Fibroblast of upper back skin (primary cell): ENCODE results near the gene CTXN2.

Experiments used
- DNase-seq: peaks from one replicate; pipeline ENCODE4 v3.0.0-alpha.2; 2013

The CTXN2 gene

DNA sequence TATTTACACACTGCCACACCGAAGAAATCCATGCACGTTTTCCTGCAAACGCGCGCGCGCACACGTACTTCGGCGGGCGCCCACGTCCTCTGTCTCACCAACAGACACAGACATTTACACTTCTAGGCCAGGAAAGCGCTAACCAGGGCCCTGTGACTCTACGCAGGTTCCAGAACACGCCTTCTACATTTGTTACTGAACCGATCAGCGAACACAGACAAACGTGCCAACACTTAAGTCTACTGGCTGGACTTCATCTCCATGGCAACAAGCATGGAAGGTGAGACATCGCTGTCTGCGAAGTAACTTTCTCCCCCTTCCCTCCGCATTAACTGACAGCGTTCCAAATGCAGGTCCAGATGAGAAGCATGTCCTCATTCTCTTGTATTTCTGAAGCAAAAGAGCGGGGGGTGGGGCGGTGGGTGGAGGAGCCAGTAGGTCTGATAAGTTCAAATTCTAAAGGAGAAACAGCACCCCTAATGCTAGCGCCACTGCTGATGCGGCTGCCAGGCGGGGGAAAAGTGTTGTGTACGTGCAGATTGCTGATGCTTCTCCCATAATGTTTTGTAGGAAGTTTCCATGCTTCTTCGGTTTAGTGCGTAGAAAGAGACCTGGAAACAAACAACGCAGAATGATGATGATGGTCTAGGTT, at the start of gene CTXN2:
TSS of gene CTXN2 (plus strand) at position 92 of the 652 bp plus-strand sequence. CDS start 9,636 bp downstream, outside the sequence.
- DNase-seq, result no peak

DNA sequence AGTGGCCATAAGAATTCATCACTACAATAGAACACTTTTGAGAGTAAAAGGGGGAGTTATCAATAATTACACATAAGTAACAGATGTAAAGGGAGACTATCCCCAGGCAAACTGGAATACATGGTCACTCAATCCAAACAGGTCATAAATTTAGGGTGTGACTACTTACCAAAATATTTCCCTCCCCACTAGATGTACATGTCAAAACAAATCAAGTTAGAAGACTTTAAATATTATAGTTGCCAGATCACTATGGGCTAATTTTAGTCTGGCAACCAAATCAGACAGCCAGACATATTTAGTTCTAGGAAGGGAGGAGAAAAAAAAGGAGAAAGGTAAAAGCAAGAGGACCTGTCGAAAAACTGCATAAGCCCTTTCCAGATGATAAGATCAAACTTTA, 47.6 kb upstream of the CTXN2 start:
- DNase-seq, result peak; percentile 56

DNA sequence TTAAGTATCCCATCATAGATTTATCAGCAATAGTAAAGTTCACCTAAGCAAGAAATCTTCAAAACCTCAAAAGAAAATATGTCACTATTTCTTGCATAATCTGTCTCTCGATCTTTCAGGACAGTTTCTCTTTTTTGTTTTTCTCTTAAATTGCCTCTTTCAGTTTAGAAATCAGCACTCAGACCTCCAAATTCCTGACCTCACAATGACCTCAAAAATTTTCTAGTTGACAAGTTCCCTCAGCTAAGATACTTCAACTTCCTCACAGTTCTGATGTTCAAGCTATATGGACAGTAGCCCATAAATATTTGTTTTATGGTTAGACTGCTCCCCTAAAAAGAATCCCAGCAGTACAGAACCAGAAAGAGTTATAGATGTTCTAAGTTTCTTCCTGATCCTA, 46.6 kb upstream of the CTXN2 start:
- peak; percentile 50 for DNase-seq

DNA sequence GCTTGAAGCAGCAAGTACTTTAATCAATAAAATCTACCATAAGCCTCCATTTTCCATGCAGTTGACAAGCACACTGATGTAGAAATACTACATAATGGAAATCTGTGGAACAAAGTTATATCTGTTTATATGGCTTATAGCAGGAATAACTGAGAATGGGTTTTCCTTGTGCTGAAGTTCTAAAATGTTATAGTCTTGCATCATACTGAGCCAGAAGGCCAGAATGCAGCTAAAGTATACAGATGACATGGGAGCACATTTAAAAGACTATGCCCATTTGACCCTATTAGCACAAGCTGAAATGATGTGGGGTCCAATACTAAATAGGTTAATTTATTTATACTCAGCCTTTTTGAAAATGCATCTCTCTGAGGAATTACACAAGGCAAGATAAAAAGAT, 45.5 kb upstream of the CTXN2 start:
- peak; percentile 17 for DNase-seq

DNA sequence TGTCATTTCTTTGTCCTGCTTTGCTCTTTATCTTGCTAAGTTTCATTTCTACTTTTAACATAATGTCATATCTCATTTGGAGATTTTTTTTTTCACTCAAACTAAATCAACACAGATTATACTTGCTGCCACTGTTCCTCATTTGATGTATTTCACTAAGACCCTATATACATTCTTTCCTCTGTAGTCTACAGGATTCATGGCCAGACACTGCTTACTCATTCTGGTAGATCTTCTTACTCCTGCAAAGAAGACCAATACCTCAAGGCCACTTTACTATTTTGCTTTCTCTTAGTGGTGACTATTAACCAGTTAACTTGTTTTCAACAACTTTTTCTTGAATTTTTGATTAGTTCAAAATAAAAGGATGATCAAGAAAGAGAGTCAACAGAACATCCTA, 44.1 kb upstream of the CTXN2 start:
- DNase-seq, result peak; percentile 14

DNA sequence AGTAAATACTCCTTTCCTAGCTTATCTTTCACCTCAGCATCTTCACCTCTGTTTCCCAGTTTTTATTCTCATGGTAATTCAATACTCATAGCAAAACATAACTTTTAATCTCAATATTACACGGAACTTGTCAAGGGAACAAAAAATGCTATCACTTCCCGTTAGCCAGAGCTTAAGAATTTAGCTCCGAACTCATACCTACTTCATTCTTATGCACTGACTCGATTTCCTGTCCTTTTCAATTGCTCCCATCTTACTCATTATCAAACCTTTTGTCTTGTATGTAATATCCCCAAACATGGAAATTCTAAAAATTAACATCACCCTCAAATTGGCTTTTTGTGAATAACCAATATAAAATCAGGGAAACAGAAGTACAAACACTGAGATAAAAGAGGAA, 41.6 kb upstream of the CTXN2 start:
- DNase-seq, result peak; percentile 80

DNA sequence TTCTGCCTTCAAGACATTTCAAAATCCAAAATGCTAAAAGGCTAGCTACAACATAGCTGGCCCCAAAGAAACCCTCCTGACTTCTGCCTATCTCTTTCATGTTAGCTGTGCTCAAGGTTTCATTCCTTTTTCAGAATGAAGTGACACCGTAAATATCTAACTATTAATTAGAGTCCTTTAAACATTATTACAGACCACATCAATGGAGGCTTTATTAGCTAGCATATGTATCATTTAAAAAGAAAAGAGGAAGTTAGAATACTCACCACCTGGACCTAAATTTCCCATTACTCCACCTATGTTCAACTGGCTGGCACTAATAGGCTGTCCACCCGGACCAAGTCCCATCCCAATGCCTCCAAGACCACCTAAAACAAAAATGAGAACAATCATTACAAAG, 37.9 kb upstream of the CTXN2 start:
- no peak for DNase-seq

DNA sequence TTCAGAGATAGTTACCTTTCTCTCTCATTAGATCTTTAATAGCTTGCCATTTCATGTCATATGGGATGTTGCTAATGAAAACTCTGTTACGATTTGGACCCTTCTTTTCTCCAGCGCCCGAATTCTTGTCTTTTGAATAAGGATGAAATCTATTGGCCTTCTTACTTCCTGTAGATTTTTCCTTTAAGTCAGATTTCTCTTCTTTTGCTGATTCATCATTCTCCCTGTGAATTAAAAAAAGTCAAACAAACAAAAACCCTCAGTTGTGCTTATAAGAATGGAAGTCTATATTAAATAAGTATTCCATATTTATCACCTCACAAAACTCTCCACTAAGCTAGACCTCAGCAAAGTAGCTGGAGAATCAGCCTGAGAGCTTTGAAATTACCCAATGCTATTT, 22.8 kb upstream of the CTXN2 start:
- DNase-seq, result no peak

DNA sequence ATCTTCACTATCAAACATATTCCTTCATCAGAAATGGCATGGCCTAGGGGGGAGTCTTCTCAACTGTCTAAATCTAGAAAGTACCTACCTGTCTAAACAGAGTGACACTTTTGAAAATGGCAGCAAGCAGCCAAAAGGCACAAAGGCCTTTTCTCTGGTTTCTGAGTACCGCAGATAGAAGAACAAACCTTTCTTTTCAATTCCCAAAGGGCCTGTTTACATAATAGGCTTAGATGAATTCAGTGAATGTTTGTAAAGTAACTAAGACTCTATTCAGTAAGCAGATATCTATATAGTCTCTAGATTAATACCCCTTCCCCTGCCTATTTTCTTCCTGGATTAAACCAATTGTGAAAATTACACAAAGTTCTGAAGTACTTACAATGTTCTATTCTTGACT, 20.5 kb upstream of the CTXN2 start:
- no peak for DNase-seq

DNA sequence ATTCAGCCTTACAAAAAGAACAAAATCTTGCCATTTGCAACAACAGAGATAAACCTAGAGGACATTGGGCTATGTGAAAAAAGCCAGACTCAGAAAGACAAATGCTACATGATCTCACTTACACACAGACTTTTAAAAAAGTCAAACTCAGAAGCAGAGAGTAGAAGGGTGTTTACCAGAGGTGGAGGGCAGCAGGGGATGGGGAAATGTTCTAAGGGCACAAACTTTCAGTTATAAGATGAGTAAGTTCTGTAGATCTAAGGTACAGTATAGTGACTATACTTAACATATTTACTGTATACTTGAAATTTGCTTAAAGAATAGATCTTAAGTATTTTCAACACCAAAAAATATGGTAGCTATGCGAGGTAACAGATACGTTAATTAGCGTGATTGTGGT, 16.3 kb upstream of the CTXN2 start:
- DNase-seq, result no peak

DNA sequence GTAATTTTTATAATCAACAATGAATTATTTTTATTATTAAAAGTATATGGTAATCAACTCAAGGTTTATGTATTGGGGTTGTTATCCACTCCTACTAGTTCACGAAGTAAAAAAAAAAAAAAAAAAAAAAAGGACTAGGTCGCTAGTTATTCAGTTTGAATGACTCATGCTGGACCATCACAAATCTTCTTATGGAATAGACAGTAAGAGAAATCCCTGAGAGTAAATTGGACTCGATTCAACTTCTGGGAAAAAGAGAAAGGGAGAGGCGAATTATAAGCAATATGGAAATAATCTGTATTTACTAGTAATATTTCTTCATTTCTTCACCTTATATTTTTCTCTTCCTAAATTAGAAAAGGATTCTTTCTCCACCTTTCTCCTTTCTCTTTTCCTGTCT, 15.4 kb upstream of the CTXN2 start:
- DNase-seq, result peak; percentile 66

DNA sequence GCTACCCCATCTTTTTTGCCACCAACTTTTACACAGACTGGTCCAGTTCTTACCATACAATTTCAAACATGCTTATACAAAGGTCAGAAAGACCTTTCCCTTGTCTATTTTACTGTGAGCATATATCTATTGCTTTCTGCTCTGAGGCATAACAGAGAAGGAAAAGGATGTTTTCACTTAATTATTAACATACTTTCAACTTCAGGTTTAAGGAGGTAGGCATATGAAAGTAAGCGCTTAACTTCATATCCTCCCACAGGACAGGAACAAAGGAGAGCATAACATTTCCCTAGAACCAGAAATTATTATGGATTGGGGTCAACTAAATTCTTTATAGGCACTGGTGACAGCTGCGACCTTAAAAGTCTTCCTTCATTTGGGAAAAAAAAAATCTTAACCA, 14.5 kb upstream of the CTXN2 start:
- DNase-seq, result no peak

DNA sequence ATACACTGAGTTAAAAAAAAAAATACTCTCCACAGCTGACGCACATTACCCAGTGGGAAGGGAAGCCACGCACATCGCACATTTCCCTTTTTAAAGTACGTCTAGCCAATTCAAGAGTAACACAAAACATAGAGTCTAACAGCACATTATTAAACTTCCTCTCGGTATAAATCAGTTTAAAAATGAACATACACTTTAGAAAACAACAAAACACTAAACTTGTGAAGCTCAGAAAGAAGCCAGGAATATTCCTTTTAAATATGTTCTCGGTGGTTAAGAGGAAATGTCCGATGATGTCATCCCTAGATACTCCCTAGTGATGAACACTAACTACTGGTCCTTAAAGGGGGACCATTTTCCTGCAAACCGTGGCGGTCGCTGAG, 14.1 kb upstream of the CTXN2 start:
- DNase-seq, result peak; percentile 37

DNA sequence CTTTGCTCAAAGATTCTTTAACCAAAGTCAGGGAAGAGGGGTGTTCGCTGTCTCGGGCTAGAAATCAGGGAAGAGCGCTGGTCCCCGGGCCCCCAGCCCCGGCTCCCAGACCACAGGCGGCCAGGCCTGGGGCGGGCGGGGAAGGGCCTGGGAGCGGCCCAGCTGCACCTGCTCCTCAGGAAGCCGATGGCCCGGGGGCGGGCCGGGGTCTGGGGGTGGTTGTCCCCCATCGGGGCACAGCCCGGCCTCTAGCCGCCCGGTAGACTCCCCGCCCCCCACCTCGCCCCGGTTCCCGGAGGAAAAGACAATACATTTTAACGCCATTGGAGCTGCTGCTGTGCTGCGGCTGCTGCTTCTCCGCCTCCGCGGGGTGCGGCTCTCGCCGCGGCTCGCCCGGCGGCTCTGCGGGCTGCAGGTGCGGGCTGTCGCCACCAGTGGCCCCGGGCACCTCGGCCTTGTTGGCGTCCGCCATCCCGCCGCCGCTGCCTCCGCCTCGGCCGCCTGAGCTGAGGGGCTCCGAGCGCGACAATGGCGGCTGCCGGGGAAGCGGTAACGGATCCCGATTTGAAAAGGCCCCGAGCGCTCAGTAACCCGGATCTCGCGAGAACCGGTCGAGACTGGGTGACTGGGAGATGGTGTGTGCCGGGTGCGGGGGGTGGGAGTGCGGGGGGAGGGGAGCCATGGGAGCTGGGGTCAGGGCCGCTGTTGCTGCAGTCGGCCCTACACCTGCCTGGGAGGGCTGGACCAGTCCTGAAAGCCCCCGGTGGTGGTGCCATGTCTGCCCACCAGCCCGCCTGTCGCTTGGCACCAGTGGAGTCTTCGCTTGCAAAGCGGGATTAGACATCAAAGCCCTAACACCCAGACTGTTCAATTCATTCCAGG, 13.5 kb upstream of the CTXN2 start, which contains the start of gene MYEF2:
TSS of gene MYEF2 (minus strand) at position 530 of the 882 bp plus-strand sequence. CDS start at position 472, 58 bp downstream.
- DNase-seq, result peak; percentile 68

DNA sequence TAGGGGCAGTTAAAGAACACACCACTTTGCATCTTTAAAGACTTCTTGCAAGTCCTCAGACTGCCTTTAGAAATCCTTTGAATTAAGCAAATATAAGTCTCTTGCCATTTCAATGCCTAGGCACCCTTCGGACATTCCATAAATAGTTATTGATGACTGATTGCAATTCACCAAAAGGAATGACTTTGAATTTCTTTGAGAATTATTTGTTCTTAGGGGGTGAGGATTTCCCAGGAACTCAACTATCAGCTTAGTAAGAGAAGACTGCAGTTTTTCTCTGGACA, 12.9 kb upstream of the CTXN2 start:
- DNase-seq, result no peak

DNA sequence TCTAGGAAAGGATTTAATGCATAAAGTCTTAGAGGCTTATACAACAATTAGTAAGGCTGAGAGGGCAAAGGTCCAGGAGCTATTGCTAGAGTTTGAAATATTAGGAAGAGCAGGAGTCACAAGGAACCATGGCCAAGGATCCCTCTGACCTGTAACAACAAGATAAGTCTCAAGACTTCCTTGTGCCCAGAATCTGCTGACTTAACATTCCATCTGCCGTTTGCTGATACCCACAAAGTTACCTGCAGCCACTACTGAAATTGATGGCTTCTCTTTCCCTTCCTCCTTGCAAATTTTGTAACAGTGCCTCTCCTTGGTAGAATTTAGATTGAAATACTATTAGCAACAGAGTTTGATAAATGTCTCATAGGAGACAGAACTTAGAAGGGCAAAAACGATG, 8.7 kb upstream of the CTXN2 start:
- no peak for DNase-seq

DNA sequence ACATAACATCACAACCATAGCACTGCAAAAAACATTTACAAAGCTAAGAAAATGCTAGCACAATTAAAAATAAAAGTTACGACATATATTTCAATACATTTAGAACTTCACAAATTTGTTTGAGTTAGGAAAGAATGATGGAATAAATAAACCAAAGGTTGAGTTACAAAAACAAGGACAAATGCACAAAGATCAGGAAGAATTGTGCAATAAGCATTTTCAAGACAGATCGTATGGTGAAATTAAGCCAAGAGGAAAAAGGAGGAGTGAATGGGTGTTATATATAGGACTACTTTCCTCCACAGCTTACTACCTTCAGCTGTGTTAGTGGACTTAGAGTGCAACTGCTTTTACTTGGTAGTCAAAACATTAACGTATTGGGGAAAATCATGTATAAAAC, 5.9 kb upstream of the CTXN2 start:
- DNase-seq, result no peak

DNA sequence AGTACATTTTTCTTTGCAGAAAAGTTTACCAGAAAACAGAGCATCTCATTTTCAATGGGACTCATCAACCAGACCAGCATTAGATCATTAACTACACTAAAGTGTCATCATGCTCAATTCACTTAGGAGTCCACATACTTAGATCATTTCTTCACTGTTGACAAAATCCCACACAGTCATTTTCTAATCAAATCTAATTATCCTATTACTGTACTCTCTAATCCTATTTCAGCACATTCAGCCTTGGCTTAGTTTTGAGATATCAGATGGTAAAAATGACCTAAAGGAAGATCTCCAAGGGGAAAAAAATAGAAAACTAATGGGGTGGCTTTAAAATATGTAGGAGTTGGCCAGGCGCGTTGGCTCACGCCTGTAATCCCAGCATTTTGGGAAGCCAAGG, 5.2 kb upstream of the CTXN2 start:
- DNase-seq, result no peak

DNA sequence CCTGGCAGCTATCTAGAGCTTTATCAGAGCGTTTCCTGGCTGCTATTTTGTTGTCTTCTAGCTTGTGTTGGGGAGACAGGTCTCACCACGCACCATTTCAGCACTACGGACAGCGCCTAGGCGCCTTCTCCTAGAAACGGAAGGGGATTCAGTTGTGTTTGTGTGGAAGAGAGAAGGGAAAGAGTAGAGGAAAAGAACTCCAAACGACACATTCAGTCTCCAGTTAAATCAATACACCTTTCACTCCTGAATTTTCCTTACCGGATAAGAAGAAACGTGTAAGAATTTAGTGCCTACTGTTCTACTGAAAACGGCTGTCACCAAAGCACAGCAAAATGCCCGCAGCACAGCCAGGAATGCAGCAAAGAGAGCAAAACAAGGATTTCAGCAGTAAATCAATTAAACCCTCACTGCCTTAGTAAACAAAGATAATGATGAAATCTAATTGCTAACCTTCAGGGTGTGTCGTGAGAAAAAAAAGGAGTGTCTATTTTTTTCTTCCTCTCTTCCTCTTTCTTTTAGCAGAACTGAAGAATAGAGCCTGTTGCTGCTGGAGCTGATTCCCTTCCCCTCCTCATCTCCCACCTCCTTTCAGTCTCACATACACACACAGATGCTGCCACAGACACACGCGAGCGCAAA, 412 bp upstream of the CTXN2 start:
- peak; percentile 75 for DNase-seq

DNA sequence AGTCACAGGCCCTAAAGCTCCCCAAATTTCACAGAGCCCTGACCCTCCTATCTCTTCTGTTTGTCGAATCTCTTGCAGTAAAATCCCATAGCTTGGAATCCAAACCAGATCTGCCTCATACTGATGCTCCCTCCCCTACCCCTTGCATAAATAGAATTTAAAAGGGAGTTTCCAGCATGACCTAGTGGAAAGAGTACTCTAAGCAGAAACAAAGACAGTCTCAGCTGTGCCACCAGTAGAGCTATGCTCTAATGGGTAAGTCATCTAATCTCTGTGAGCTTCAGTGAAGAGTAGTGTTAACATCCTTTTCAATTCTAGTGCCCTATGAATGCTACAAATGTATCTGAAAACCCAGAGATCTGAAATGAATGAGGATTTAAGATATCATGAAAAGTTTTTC, 10.6 kb downstream of the CTXN2 start:
- no peak for DNase-seq

DNA sequence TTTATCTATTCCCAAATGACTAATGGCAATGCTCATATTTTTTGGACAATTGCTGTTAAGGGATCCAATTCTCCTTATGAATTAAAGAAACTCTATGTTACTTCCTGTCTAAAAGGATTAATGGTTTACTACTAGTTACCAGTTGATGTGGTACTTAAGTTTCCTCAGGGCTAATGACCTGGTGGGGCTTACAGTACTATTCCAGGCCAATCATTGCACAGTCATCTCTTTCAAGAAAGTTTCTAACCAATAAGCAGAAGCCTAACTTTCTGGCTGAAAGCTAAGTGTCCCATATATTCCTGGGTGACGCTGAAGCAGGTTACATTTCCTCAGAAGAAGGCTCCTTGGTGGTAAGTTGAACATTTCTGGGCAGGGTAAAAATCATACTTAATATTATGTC, 14.5 kb downstream of the CTXN2 start, which contains the start of gene SLC12A1:
TSS of gene SLC12A1 (plus strand) at position 322 of the 400 bp plus-strand sequence. CDS start 1,418 bp downstream, outside the sequence.
- DNase-seq, result no peak

DNA sequence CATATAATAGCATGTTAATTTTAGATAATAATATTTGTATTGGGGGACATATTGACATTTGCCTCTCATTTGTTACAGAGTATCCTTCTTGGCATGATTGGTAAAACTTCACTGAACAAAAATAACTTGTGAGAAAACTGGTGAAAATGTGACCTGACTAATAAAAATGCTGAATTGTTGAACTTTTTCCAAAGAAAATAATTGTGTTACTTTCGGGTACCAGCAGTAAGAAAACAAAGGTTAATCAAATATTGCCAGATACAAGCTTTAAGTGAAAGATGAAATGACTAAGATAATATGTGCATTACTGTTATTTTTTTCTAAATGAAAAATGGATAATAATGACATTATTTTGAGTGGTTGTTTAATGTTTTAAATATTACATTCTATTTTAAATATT, 29.8 kb downstream of the CTXN2 start:
- no peak for DNase-seq

DNA sequence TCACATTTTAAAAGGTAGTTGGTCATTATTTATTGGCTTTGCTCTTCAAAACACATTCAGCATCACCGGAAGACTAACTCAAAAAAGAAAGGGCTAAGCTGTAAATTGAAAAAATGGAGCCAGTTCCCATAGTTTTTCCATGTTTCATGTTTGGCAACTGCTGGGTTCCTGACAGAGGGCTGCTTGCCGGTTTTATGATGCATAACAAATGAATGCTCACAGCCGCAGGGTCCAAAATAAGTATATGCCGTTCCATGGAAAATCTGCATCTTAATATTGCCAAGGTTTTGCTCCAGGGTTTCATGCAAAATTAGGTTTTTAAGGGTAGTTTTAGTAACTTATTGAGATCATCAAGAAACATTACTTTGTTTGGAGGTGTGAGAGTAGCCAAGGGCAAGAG, 30.4 kb downstream of the CTXN2 start:
- peak; percentile 20 for DNase-seq

DNA sequence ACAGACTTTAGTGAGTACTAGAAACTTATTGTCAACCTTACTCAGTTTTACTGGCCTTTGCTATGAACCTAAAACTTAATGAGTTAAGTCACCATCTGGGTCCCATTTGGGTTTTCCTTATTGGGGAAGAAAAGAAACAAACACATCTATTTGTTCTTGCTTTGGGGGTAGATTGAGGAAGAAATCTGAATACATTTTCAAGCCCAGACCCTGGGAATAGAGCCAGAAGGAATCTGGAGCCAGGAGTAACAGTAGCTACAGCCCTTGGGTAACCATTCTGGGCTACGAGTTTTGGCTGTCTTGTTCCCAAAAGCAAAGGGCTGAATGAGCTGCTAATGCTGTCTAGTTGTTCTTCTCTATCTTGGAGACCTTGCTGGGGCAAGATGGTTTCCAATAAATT, 31.2 kb downstream of the CTXN2 start:
- no peak for DNase-seq
